ENCODE measurements around the gene EFS. TPM values are rescaled to one million over a fixed set of nuclear protein-coding genes. Genes with fewer than 3 reads are reported as not detected.

EFS gene
- total and polyA plus RNA-seq, 4 experiments from 2014 or later, result not detected

- H3K36me3 ChIP-seq (ENCODE audit: insufficient read depth, low read length), result no peaks in the 10 kb centered on the region
- ChIA-PET CTCF (ENCODE audit: partially characterized antibody) (no interaction called here), POLR2A (ENCODE audit: partially characterized antibody) (interaction anchor here (0.7 kb wide), 1 partner anchor 52 kb away, joined by 3 read pairs; the partner anchor contains the start of gene PPP1R3E)
- no peak for DNase-seq
- Mint-ChIP-seq H3K27me3 (peaks cover 34 to 43% of the 10 kb centered on the region in 2 donors), H3K27ac (peak overlapping the region in 1 of 7 donors; percentile 53), H3K4me3 (no peak overlapping the region), H3K9me3 (no peaks in the 10 kb centered on the region), H3K36me3 (no peaks in the 10 kb centered on the region), H3K4me1 (peaks cover 8 to 24% (median 15%) of the 10 kb centered on the region in 4 donors)
- H3K4me3 ChIP-seq (ENCODE audit: low read length in 2 of 2), result no peak overlapping the region
- no peaks in the 10 kb centered on the region for H3K9me3 ChIP-seq (ENCODE audit: control insufficient read depth in 1 of 2, low read length in 2 of 2)
- no peak overlapping the region for H3K27ac ChIP-seq (ENCODE audit: low read depth, low read length)
- peaks cover 7% of the 10 kb centered on the region for H3K4me1 ChIP-seq (ENCODE audit: insufficient read depth, low read length)
- intact Hi-C loops (cut with micrococcal nuclease), result no loop called here
- peaks cover 4% of the 10 kb centered on the region for H3K27me3 ChIP-seq (ENCODE audit: insufficient read depth, low read length)
Observed at GRCh38 chr14:23354990-23355389, 10.0 kb downstream of the EFS start.

GRCh38 chr14:23353433-23353780 is 11.6 kb downstream of the EFS start:
- Mint-ChIP-seq H3K4me3 (peak overlapping the region; percentile 80 to 91 (median 86)), H3K36me3 (no peaks in the 10 kb centered on the region), H3K9me3 (no peaks in the 10 kb centered on the region), H3K27me3 (peaks cover 34 to 46% of the 10 kb centered on the region in 2 donors), H3K4me1 (peaks cover 8 to 24% (median 15%) of the 10 kb centered on the region in 4 donors), H3K27ac (peak overlapping the region in 4 of 7 donors; percentile 13 to 86 (median 50))
- POLR2A ChIA-PET (ENCODE audit: partially characterized antibody), result interaction anchor here (1.0 to 1.8 kb wide), 4 partner anchors 33 to 277 kb away, joined by 3 to 7 read pairs (median 3); partner anchors contain the start of genes ACIN1, C14orf119, HOMEZ and PABPN1
- no peak overlapping the region for H3K27ac ChIP-seq (ENCODE audit: low read depth, low read length)
- CTCF ChIA-PET (ENCODE audit: partially characterized antibody), result interaction anchor here (0.8 to 2.0 kb wide), 4 partner anchors 20 to 27 kb away, joined by 3 to 8 read pairs (median 4); no protein-coding TSS in a partner anchor
- H3K4me1 ChIP-seq (ENCODE audit: insufficient read depth, low read length), result peaks cover 7% of the 10 kb centered on the region
- H3K9me3 ChIP-seq (ENCODE audit: control insufficient read depth in 1 of 2, low read length in 2 of 2), result no peaks in the 10 kb centered on the region
- no peak for DNase-seq
- H3K4me3 ChIP-seq (ENCODE audit: low read length in 2 of 2), result no peak overlapping the region
- H3K27me3 ChIP-seq (ENCODE audit: insufficient read depth, low read length), result peaks cover 4% of the 10 kb centered on the region
- H3K36me3 ChIP-seq (ENCODE audit: insufficient read depth, low read length), result no peaks in the 10 kb centered on the region
- intact Hi-C loops (cut with micrococcal nuclease), result no loop called here

- Histone ChIP-seq H3K9me3 (ENCODE audit: control insufficient read depth in 1 of 2, low read length in 2 of 2) (no peaks in the 10 kb centered on the region), H3K27me3 (ENCODE audit: insufficient read depth, low read length) (peaks cover 4% of the 10 kb centered on the region), H3K36me3 (ENCODE audit: insufficient read depth, low read length) (no peaks in the 10 kb centered on the region), H3K27ac (ENCODE audit: low read depth, low read length) (no peak within 1 kb of the TSS), H3K4me3 (ENCODE audit: low read length in 2 of 2) (peak within 1 kb of the TSS; percentile 51 to 56), H3K4me1 (ENCODE audit: insufficient read depth, low read length) (peaks cover 7% of the 10 kb centered on the region)
- peaks cover 34 to 48% of the 10 kb centered on the region in 2 donors for H3K27me3 Mint-ChIP-seq
- no peaks in the 10 kb centered on the region for H3K9me3 Mint-ChIP-seq
- H3K27ac Mint-ChIP-seq, result peak within 1 kb of the TSS in 5 of 7 donors; percentile 45 to 86 (median 74)
- intact Hi-C loops (cut with micrococcal nuclease), result loop anchor here (1.0 kb wide), 1 partner anchor 31 kb away; the partner anchor contains the start of gene PABPN1
- H3K4me3 Mint-ChIP-seq, result peak within 1 kb of the TSS; percentile 80 to 91 (median 86)
- CTCF ChIA-PET (ENCODE audit: partially characterized antibody), result interaction anchor here (0.9 to 2.0 kb wide), 3 partner anchors 20 to 28 kb away, joined by 3 to 8 read pairs (median 4); no protein-coding TSS in a partner anchor
- DNase-seq, result peak; percentile 48 to 69 (median 50)
- H3K36me3 Mint-ChIP-seq, result no peaks in the 10 kb centered on the region
- peaks cover 8 to 24% (median 15%) of the 10 kb centered on the region in 4 donors for H3K4me1 Mint-ChIP-seq
- POLR2A ChIA-PET (ENCODE audit: partially characterized antibody), result interaction anchor here (0.6 to 1.8 kb wide), 4 partner anchors 32 to 258 kb away, joined by 3 to 7 read pairs (median 3); partner anchors contain the start of genes ACIN1, C14orf119, HOMEZ and PABPN1
Observed at GRCh38 chr14:23352506-23353432, 12.2 kb downstream of the EFS start, which contains the start of gene SLC22A17. Gene SLC22A17 (minus strand): TSS chr14:23352887.

GRCh38 chr14:23351681-23352505 is 13.1 kb downstream of the EFS start:
- H3K27me3 ChIP-seq (ENCODE audit: insufficient read depth, low read length), result peaks cover 4% of the 10 kb centered on the region
- Mint-ChIP-seq H3K27me3 (peaks cover 34 to 48% of the 10 kb centered on the region in 2 donors), H3K4me3 (peak overlapping the region in 7 of 8 donors; percentile 80 to 91 (median 86)), H3K9me3 (no peaks in the 10 kb centered on the region), H3K27ac (peak overlapping the region in 1 of 7 donors; percentile 8), H3K36me3 (no peaks in the 10 kb centered on the region), H3K4me1 (peaks cover 8 to 24% (median 15%) of the 10 kb centered on the region in 4 donors)
- POLR2A ChIA-PET (ENCODE audit: partially characterized antibody), result interaction anchor here (1.2 to 1.8 kb wide), 3 partner anchors 31 to 257 kb away, joined by 3 to 7 read pairs (median 3); partner anchors contain the start of genes ACIN1, C14orf119, HOMEZ and PABPN1
- H3K4me1 ChIP-seq (ENCODE audit: insufficient read depth, low read length), result peaks cover 7% of the 10 kb centered on the region
- intact Hi-C loops (cut with micrococcal nuclease), result loop anchor here (1.0 kb wide), 1 partner anchor 31 kb away; the partner anchor contains the start of gene PABPN1
- CTCF ChIA-PET (ENCODE audit: partially characterized antibody), result interaction anchor here (2.0 kb wide), 1 partner anchor 28 kb away, joined by 8 read pairs; no protein-coding TSS in a partner anchor
- peak overlapping the region in 1 of 2 donors; percentile 51 for H3K4me3 ChIP-seq (ENCODE audit: low read length in 2 of 2)
- peak in 1 of 5 donors; percentile 4 for DNase-seq
- no peak overlapping the region for H3K27ac ChIP-seq (ENCODE audit: low read depth, low read length)
- H3K36me3 ChIP-seq (ENCODE audit: insufficient read depth, low read length), result no peaks in the 10 kb centered on the region
- no peaks in the 10 kb centered on the region for H3K9me3 ChIP-seq (ENCODE audit: control insufficient read depth in 1 of 2, low read length in 2 of 2)

GRCh38 chr14:23349156-23349845 is 15.7 kb downstream of the EFS start:
- Histone ChIP-seq H3K9me3 (ENCODE audit: control insufficient read depth in 1 of 2, low read length in 2 of 2) (no peaks in the 10 kb centered on the region), H3K4me1 (ENCODE audit: insufficient read depth, low read length) (peaks cover 7% of the 10 kb centered on the region), H3K27me3 (ENCODE audit: insufficient read depth, low read length) (peaks cover 4% of the 10 kb centered on the region), H3K27ac (ENCODE audit: low read depth, low read length) (no peak overlapping the region), H3K4me3 (ENCODE audit: low read length in 2 of 2) (no peak overlapping the region), H3K36me3 (ENCODE audit: insufficient read depth, low read length) (no peaks in the 10 kb centered on the region)
- ChIA-PET POLR2A (ENCODE audit: partially characterized antibody) (interaction anchor here (0.8 to 1.6 kb wide), 2 partner anchors 14 to 28 kb away, joined by 3 to 4 read pairs; partner anchors contain the start of gene PABPN1), CTCF (ENCODE audit: partially characterized antibody) (interaction anchor here (1.2 kb wide), 1 partner anchor 31 kb away, joined by 4 read pairs; no protein-coding TSS in a partner anchor)
- intact Hi-C loops (cut with micrococcal nuclease), result no loop called here
- peaks cover 27 to 35% of the 10 kb centered on the region in 2 donors for H3K27me3 Mint-ChIP-seq
- H3K36me3 Mint-ChIP-seq, result no peaks in the 10 kb centered on the region
- no peaks in the 10 kb centered on the region for H3K9me3 Mint-ChIP-seq
- no peak for DNase-seq
- H3K4me3 Mint-ChIP-seq, result peak overlapping the region in 2 of 8 donors; percentile 2 to 21
- H3K27ac Mint-ChIP-seq, result no peak overlapping the region
- peaks cover 8 to 24% (median 15%) of the 10 kb centered on the region in 4 donors for H3K4me1 Mint-ChIP-seq

GRCh38 chr14:23348297-23348655 is 16.7 kb downstream of the EFS start:
- no peak for DNase-seq
- ChIA-PET POLR2A (ENCODE audit: partially characterized antibody) (no interaction called here), CTCF (ENCODE audit: partially characterized antibody) (no interaction called here)
- Histone ChIP-seq H3K4me3 (ENCODE audit: low read length in 2 of 2) (no peak overlapping the region), H3K9me3 (ENCODE audit: control insufficient read depth in 1 of 2, low read length in 2 of 2) (no peaks in the 10 kb centered on the region), H3K27ac (ENCODE audit: low read depth, low read length) (no peak overlapping the region), H3K36me3 (ENCODE audit: insufficient read depth, low read length) (no peaks in the 10 kb centered on the region), H3K27me3 (ENCODE audit: insufficient read depth, low read length) (no peaks in the 10 kb centered on the region), H3K4me1 (ENCODE audit: insufficient read depth, low read length) (peaks cover 7% of the 10 kb centered on the region)
- H3K27me3 Mint-ChIP-seq, result peaks cover 19 to 25% of the 10 kb centered on the region in 2 donors
- intact Hi-C loops (cut with micrococcal nuclease), result no loop called here
- no peak overlapping the region for H3K27ac Mint-ChIP-seq
- H3K4me3 Mint-ChIP-seq, result no peak overlapping the region
- H3K9me3 Mint-ChIP-seq, result no peaks in the 10 kb centered on the region
- H3K4me1 Mint-ChIP-seq, result peaks cover 7 to 17% (median 14%) of the 10 kb centered on the region in 4 donors
- no peaks in the 10 kb centered on the region for H3K36me3 Mint-ChIP-seq
